Measurements from ENCODE around the gene CDNF.
A peak's percentile ranks its signal among the peaks of the same experiment; 100 is the strongest.
"Not testable (repeated sequence)": the region's sequence is repeated elsewhere in the genome, so short reads cannot be mapped to it uniquely, and the experiment has no call there.

CDNF gene

DNA sequence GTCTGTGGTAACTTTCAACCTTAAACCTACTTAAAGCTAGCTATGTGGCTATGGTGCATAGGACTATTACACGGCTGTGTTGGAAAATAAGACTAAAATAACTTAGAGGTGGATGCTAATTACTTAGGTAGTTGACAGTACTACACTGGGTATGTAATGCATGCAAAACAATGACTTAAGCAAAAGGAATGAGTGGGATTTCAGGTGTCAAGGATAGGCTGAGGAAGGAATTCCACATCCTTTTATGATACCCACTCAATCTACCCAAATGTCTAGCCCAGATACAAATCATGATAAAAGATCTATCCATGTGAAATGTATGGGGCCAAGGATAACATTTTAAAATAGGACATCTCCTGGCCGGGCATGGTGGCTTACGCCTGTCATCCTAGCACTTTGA, 13.9 kb downstream of the CDNF start:
- in situ Hi-C loops (cut with MboI; ENCODE audit: low sequenced_read_pairs, unreplicated experiment) = loop anchor here (25.0 kb wide), 1 partner anchor 612 kb away; no protein-coding TSS in a partner anchor
- TF ChIP-seq, protein P1, sequence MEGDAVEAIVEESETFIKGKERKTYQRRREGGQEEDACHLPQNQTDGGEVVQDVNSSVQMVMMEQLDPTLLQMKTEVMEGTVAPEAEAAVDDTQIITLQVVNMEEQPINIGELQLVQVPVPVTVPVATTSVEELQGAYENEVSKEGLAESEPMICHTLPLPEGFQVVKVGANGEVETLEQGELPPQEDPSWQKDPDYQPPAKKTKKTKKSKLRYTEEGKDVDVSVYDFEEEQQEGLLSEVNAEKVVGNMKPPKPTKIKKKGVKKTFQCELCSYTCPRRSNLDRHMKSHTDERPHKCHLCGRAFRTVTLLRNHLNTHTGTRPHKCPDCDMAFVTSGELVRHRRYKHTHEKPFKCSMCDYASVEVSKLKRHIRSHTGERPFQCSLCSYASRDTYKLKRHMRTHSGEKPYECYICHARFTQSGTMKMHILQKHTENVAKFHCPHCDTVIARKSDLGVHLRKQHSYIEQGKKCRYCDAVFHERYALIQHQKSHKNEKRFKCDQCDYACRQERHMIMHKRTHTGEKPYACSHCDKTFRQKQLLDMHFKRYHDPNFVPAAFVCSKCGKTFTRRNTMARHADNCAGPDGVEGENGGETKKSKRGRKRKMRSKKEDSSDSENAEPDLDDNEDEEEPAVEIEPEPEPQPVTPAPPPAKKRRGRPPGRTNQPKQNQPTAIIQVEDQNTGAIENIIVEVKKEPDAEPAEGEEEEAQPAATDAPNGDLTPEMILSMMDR (IDR thresholded peaks at IDR 0.05; ENCODE audit: borderline replicate concordance, control extremely low read depth, extremely low read depth, insufficient read depth, missing control alignments) = no peak
- no peak for DNase-seq (ENCODE audit: low spot score)

DNA sequence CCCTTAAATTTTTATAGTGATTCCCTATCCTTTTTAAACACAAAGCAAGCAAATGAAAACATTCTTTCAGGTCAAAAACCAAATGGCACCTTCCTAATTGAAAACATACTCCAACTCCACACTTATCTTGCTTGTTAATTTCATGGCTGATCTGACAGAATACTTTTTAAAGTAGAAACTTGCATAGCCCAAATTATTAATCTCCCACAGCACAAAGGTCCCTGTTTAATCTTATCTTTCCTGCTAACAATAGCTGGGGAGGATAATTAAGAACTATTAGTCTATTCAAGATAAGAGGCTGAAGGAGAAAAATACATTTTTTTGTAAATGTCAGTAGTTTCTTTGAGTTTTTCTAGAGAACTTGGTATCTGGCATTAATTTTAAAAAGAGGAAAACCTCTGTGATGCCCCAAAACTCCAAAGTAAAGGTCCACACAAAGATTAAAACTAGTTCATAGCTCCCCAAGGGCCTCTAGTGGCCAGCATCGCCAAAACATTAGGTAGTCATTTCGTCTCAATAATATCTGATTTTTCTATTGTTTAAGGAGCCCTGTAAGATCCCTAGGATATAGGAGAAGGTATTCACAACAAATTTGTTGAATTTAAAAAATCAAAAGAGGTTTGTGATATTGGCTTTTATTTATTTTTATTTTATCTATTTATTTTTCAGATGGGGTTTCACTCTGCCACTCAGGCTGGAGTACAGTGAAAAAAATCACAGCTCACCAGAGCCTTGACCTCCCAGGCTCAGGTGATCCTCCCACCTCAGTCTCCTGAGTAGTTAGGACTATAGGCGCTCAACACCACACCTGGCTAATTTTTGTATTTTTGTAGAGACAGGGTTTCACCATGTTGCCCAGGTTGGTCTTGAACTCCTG, 14.7 kb downstream of the CDNF start:
- DNase-seq (ENCODE audit: low spot score) = peak; percentile 66
- TF ChIP-seq, protein P1 (IDR thresholded peaks at IDR 0.05; ENCODE audit: borderline replicate concordance, control extremely low read depth, extremely low read depth, insufficient read depth, missing control alignments) = peak; percentile 33
- in situ Hi-C loops (cut with MboI; ENCODE audit: low sequenced_read_pairs, unreplicated experiment) = loop anchor here (25.0 kb wide), 1 partner anchor 611 kb away; no protein-coding TSS in a partner anchor

DNA sequence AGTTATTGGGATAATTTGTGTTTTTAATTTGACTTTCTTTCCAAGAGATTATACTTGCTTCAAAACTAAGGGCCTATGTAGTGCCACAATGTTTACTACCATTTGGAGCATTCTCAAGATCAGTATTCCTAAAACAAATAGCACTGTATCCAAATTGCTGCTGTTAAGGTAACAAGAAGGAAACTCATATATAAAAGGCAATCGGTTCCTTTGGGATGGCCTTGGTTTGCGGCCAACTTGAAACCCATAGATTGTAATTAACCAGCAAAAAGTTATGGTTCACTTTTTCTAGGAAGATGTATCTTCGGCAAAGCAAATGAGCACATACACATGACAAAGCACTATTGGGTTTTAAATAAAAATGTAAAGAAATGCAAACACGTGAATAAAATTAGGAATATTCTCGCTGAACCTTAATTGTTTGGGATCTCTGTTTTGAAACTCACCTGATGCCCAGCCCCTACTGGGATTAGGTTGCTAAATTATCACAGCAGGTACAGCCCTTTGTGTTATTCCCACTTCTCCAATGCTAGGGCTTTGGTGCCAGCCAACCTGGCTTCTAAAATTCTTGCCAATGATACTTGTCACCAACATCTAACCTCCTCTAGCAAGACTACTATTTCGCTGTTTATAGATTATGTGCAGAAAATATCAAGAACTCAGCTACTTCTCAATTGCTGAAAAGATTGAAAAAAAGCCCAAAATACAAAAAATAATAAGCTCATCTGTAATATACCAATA, 16.0 kb downstream of the CDNF start:
- in situ Hi-C loops (cut with MboI; ENCODE audit: low sequenced_read_pairs, unreplicated experiment) = loop anchor here (25.0 kb wide), 1 partner anchor 610 kb away; no protein-coding TSS in a partner anchor
- TF ChIP-seq, protein P1 (IDR thresholded peaks at IDR 0.05; ENCODE audit: borderline replicate concordance, control extremely low read depth, extremely low read depth, insufficient read depth, missing control alignments) = no peak
- DNase-seq (ENCODE audit: low spot score) = no peak

DNA sequence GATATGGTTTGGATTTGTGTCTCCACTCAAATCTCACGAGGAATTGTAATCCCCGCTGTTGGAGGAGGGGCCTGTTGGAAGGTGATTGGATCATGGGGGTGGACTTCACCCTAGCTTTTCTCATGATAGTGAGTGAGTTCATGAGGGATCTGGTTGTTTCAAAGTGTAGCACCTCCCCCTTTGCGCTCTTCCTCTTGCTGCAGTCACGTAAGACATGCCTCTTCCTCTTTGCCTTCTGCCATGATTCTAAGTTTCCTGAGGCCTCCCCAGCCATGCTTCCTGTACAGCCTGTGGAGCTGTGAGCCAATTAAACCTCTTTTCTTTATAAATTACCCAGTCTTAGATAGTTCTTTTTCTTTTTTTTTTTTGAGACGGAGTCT, 17.1 kb downstream of the CDNF start:
- in situ Hi-C loops (cut with MboI; ENCODE audit: low sequenced_read_pairs, unreplicated experiment) = loop anchor here (25.0 kb wide), 1 partner anchor 608 kb away; no protein-coding TSS in a partner anchor
- no peak for DNase-seq (ENCODE audit: low spot score)
- TF ChIP-seq, protein P1 (IDR thresholded peaks at IDR 0.05; ENCODE audit: borderline replicate concordance, control extremely low read depth, extremely low read depth, insufficient read depth, missing control alignments) = no peak

DNA sequence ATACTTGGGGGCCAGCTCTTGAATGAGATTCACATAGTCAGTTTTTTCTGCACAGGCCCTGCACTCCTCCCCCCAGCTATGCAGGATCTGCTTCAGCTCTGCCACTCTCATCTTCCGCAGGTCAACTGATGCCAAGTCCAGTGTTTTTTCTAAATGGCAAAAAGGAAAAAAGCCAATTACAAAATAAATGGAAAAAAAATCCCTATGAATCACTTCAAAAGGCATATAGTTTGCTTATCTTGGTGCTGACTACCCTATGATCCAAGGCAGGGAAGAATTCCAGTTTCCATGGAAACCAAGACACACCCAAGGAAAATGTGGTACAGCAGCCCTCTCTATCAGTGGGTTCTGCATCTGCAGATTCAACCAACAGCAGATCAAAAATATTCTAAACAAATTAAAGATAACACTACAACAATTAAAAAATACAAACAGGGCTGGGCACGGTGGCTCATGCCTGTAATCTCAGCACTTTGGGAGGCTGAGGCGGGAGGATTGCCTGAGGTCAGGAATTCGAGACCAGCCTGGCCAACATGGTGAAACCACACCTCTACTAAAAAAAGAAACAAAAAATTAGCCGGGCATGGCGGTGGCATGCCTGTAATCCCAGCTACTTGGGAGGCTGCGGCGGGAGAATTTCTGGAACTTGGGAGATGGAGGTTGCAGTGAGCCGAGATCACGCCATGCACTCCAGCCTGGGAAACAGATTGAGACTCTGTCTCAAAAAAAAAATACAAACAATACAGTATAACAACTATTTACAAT, 17.6 kb downstream of the CDNF start:
- in situ Hi-C loops (cut with MboI; ENCODE audit: low sequenced_read_pairs, unreplicated experiment) = loop anchor here (25.0 kb wide), 1 partner anchor 608 kb away; no protein-coding TSS in a partner anchor
- DNase-seq (ENCODE audit: low spot score) = no peak
- TF ChIP-seq, protein P1 (IDR thresholded peaks at IDR 0.05; ENCODE audit: borderline replicate concordance, control extremely low read depth, extremely low read depth, insufficient read depth, missing control alignments) = no peak

DNA sequence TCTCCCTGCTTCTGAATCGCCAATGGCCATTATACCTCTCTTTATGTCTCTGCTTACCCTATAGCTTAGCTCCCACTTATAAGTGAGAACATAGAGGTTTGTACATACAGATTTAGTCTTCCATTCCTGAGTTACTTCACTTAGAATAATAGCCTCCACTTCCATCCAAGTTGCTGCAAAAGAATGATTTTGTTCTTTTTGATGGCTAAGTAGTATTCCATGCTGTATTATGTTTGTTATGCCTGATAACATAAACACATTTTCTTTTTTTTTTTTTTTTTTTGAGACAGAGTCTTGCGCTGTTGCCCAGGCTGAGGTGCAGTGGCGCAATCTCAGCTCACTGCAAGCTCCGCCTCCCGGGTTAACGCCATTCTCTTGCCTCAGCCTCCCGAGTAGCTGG, 21.1 kb downstream of the CDNF start:
- not testable (repeated sequence) for DNase-seq (ENCODE audit: low spot score)
- in situ Hi-C loops (cut with MboI; ENCODE audit: low sequenced_read_pairs, unreplicated experiment) = loop anchor here (10.0 to 25.0 kb wide), 2 partner anchors 322 to 604 kb away; no protein-coding TSS in a partner anchor
